Lower leg skin (tissue), 3 donors: Measurements from ENCODE around the gene ABHD4.

Experiments used
- POLR2A ChIP-seq, 2 donors: fragments of 450-650 bp; IDR thresholded peaks; one replicate each; pipeline ENCODE4 v1.6.1; 2016 to 2017; ENCODE audit warnings: antibody characterized with exemption in 2 of 2, mild to moderate bottlenecking in 1 of 2, moderate library complexity in 1 of 2
- TF ChIP-seq, protein P1 (sequence below), 3 donors: fragments of 450-650 bp; IDR thresholded peaks; one replicate each; pipeline ENCODE4 v1.5.1; 2016; ENCODE audit warnings: antibody characterized with exemption in 3 of 3, mild to moderate bottlenecking in 3 of 3, moderate library complexity in 2 of 3

DNA sequence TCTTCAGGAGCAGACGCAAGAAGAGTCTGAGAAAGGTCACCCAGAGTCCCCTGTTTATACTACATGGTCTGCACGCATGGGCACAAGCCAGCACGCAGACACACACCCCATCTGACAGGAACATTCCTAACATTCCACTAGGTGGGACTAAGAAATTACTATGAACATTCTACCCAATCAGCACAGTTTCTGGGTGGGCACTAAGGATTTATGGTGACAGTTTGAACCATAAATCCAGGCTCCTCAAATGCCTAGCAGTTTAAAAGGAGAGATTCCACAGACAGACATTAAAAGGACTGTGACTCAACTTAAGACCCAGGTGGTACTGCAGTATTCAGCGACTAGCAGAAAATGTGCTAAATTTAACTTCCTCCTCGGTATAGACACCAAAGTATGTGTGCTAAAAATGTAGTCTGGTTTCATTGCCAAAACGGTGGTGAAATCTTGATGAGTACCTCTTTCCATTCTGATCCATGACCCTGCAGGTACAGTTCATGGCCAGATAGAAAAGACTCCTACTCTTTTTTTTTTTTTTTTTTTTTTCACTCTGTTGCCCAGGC is 16.2 kb downstream of the ABHD4 start:
- TF ChIP-seq, protein P1, sequence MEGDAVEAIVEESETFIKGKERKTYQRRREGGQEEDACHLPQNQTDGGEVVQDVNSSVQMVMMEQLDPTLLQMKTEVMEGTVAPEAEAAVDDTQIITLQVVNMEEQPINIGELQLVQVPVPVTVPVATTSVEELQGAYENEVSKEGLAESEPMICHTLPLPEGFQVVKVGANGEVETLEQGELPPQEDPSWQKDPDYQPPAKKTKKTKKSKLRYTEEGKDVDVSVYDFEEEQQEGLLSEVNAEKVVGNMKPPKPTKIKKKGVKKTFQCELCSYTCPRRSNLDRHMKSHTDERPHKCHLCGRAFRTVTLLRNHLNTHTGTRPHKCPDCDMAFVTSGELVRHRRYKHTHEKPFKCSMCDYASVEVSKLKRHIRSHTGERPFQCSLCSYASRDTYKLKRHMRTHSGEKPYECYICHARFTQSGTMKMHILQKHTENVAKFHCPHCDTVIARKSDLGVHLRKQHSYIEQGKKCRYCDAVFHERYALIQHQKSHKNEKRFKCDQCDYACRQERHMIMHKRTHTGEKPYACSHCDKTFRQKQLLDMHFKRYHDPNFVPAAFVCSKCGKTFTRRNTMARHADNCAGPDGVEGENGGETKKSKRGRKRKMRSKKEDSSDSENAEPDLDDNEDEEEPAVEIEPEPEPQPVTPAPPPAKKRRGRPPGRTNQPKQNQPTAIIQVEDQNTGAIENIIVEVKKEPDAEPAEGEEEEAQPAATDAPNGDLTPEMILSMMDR (IDR thresholded peaks at IDR 0.05): no peak
- TF ChIP-seq POLR2A (IDR thresholded peaks at IDR 0.05): no peak
